Measurements from ENCODE around the gene NT5DC4. TPM values are rescaled to one million over a fixed set of nuclear protein-coding genes. Genes with fewer than 3 reads are reported as not detected.

Gene NT5DC4
- total RNA-seq (under 1 TPM in 1 of 2 donors, not detected in 1; 0.10 TPM), polyA plus RNA-seq (ENCODE audit: insufficient read length in 2 of 2) (not detected)
- long read RNA-seq, donor 1: 0 reads
- long read RNA-seq, donor 2: 0 reads
- long read RNA-seq, donor 3: 0 reads
- long read RNA-seq, donor 4: 0 reads

DNA sequence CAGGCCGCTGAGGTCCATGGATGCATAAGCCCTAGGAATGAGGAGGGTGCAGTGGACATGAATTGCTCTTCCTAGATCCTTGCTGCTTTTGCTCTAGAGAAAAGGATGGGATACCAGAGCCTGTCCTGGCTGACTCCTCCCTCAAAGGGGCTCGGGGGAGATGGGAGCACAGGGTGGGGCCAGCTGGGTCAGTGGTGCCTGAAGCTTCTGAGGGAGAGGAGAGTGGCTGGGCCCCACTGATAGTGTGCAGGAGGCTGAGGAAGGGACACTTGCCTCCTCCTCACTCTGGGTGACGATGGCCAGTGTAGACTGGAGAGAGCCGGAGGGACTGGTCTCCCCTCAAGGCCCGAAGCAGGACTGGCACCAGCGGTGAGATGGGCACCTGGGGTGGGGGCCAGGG, at the start of gene NT5DC4:
TSS of gene NT5DC4 (plus strand) at position 236 of the 400 bp plus-strand sequence. CDS start at position 296, 60 bp downstream.
- no peak within 1 kb of the TSS for H3K27ac ChIP-seq (ENCODE audit: low read depth, low read length)
- no peak for DNase-seq (ENCODE audit: low read depth in 4 of 6, low spot score in 6 of 6)
- no peaks in the 10 kb centered on the region for H3K4me1 ChIP-seq (ENCODE audit: control insufficient read depth, insufficient read depth, low read length)
- no peaks in the 10 kb centered on the region for H3K36me3 ChIP-seq (ENCODE audit: control insufficient read depth, insufficient read depth, low read length)
- H3K4me3 ChIP-seq (ENCODE audit: low read depth, low read length): no peak within 1 kb of the TSS
- no peaks in the 10 kb centered on the region for H3K9me3 ChIP-seq (ENCODE audit: control insufficient read depth, insufficient read depth, low read length)
- WGBS (ENCODE audit: insufficient coverage): 79% methylated on average over 5 of the region's 6 CpGs
- H3K27me3 ChIP-seq (ENCODE audit: control insufficient read depth, insufficient read depth, low read length): no peaks in the 10 kb centered on the region

GRCh38 chr2:112671801-112672200, 49.0 kb upstream of the NT5DC4 start:
- no peak overlapping the region for H3K4me3 ChIP-seq (ENCODE audit: low read depth, low read length)
- DNase-seq (ENCODE audit: low read depth in 4 of 6, low spot score in 6 of 6): peak in 1 of 6 donors; percentile 87

DNA sequence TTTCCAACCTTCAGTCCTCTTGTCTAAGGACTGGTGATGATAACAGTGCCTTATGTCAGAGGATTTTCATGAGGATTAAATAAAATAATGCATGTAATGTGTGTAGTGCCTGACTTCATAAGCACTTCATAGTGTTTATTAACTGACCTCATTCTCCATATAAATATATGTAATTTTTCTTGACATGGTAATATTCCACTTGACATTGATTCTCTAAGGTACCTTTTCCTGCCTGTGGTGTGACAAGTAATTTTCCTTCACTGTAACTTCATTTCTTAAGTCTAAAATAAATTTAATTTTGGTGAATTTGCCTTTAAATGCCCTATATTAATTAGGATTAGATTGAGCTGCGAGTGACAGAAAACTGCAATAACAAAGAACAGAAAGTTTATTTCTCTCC, 47.8 kb upstream of the NT5DC4 start:
- no peaks in the 10 kb centered on the region for H3K36me3 ChIP-seq (ENCODE audit: control insufficient read depth, insufficient read depth, low read length)
- no peak overlapping the region for H3K4me3 ChIP-seq (ENCODE audit: low read depth, low read length)
- H3K27ac ChIP-seq (ENCODE audit: low read depth, low read length): no peak overlapping the region
- no peaks in the 10 kb centered on the region for H3K4me1 ChIP-seq (ENCODE audit: control insufficient read depth, insufficient read depth, low read length)
- WGBS (ENCODE audit: insufficient coverage): no CpG with 5 or more reads among the region's 1 CpG
- no peaks in the 10 kb centered on the region for H3K27me3 ChIP-seq (ENCODE audit: control insufficient read depth, insufficient read depth, low read length)
- no peaks in the 10 kb centered on the region for H3K9me3 ChIP-seq (ENCODE audit: control insufficient read depth, insufficient read depth, low read length)
- no peak for DNase-seq (ENCODE audit: low read depth in 4 of 6, low spot score in 6 of 6)

More at GRCh38 chr2:112671801-112672200, 49.0 kb upstream of the NT5DC4 start:
- Histone ChIP-seq H3K27me3 (ENCODE audit: control insufficient read depth, insufficient read depth, low read length) (no peaks in the 10 kb centered on the region), H3K27ac (ENCODE audit: low read depth, low read length) (no peak overlapping the region), H3K4me1 (ENCODE audit: control insufficient read depth, insufficient read depth, low read length) (no peaks in the 10 kb centered on the region), H3K36me3 (ENCODE audit: control insufficient read depth, insufficient read depth, low read length) (no peaks in the 10 kb centered on the region), H3K9me3 (ENCODE audit: control insufficient read depth, insufficient read depth, low read length) (no peaks in the 10 kb centered on the region)
- WGBS (ENCODE audit: insufficient coverage): no CpG with 5 or more reads among the region's 2 CpGs

DNA sequence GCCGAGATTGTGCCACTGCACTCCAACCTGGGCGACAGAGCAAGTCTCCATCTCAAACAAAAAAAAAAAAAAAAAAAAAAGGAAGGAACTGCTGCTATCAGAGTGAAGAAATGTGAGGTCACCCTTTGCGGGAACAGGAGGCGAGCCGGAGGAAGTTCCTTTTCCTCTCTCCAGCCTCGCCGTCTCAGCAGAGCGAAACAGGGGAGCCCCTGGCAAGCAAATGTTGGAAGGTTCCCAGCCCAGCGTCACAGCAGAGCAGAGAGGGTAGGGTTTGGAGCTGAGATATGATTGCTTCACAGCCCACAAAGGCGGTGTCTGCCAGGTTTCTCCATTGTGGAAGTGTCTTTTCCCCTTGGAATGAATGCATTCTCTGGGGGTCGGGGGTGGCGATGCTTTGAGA, 46.6 kb upstream of the NT5DC4 start:
- no peaks in the 10 kb centered on the region for H3K9me3 ChIP-seq (ENCODE audit: control insufficient read depth, insufficient read depth, low read length)
- H3K27ac ChIP-seq (ENCODE audit: low read depth, low read length): no peak overlapping the region
- no peak overlapping the region for H3K4me3 ChIP-seq (ENCODE audit: low read depth, low read length)
- H3K4me1 ChIP-seq (ENCODE audit: control insufficient read depth, insufficient read depth, low read length): peaks cover under 1% of the 10 kb centered on the region
- no peaks in the 10 kb centered on the region for H3K36me3 ChIP-seq (ENCODE audit: control insufficient read depth, insufficient read depth, low read length)
- 78% methylated on average over 2 of the region's 12 CpGs for WGBS (ENCODE audit: insufficient coverage)
- peak in 1 of 6 donors; percentile 51 for DNase-seq (ENCODE audit: low read depth in 4 of 6, low spot score in 6 of 6)
- no peaks in the 10 kb centered on the region for H3K27me3 ChIP-seq (ENCODE audit: control insufficient read depth, insufficient read depth, low read length)

DNA sequence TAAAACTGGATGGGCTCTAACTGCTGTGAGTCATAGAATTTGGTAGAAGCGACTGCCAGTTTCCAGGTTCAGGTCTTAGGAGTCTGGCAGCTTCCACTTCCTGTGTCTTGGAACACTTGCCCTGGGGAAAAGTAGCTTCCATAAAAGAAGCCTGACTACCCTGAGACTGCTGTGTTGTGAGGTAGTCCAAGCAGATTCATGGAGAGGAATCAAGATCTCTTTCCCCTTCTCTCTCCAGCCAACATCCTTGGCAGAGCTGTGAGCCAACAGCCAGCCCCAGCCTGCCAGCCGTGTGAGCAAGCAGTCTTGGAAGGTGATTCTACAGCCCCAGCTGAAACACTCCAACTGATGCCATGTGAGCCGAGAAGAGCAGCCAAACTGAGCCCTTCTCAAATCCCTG, 41.3 kb upstream of the NT5DC4 start:
- Histone ChIP-seq H3K9me3 (ENCODE audit: control insufficient read depth, insufficient read depth, low read length) (no peaks in the 10 kb centered on the region), H3K36me3 (ENCODE audit: control insufficient read depth, insufficient read depth, low read length) (no peaks in the 10 kb centered on the region), H3K27ac (ENCODE audit: low read depth, low read length) (no peak overlapping the region), H3K4me1 (ENCODE audit: control insufficient read depth, insufficient read depth, low read length) (peaks cover 10% of the 10 kb centered on the region), H3K4me3 (ENCODE audit: low read depth, low read length) (no peak overlapping the region), H3K27me3 (ENCODE audit: control insufficient read depth, insufficient read depth, low read length) (no peaks in the 10 kb centered on the region)
- WGBS (ENCODE audit: insufficient coverage): 50% methylated on average over 3 of the region's 3 CpGs
- peak in 2 of 6 donors; percentile 44 to 92 for DNase-seq (ENCODE audit: low read depth in 4 of 6, low spot score in 6 of 6)

DNA sequence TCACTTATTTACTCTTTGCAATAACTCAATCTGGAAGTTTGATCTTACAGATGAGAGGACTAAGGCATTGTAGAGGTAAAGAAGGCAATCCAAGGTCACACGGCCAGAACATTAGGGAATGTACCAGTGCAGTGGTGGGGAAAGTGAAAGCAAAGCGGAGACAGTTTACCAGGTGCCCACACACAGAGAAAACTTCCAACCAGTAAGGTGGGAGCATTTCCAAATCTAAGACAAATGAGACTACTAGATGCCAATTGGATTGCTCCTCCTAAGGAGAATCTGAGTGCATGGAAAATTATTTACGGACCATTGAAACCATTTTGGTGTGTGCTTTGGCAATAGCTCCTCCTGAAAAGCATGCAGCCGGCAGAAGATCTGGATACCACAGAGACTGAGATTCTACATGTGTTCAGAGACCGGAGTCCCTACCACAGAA, 40.1 kb upstream of the NT5DC4 start:
- H3K4me3 ChIP-seq (ENCODE audit: low read depth, low read length): no peak overlapping the region
- H3K4me1 ChIP-seq (ENCODE audit: control insufficient read depth, insufficient read depth, low read length): peaks cover 10% of the 10 kb centered on the region
- DNase-seq (ENCODE audit: low read depth in 4 of 6, low spot score in 6 of 6): peak in 2 of 6 donors; percentile 10 to 50
- H3K27ac ChIP-seq (ENCODE audit: low read depth, low read length): no peak overlapping the region
- no peaks in the 10 kb centered on the region for H3K27me3 ChIP-seq (ENCODE audit: control insufficient read depth, insufficient read depth, low read length)
- no peaks in the 10 kb centered on the region for H3K9me3 ChIP-seq (ENCODE audit: control insufficient read depth, insufficient read depth, low read length)
- no peaks in the 10 kb centered on the region for H3K36me3 ChIP-seq (ENCODE audit: control insufficient read depth, insufficient read depth, low read length)
- WGBS (ENCODE audit: insufficient coverage): 42% methylated on average over 3 of the region's 5 CpGs

DNA sequence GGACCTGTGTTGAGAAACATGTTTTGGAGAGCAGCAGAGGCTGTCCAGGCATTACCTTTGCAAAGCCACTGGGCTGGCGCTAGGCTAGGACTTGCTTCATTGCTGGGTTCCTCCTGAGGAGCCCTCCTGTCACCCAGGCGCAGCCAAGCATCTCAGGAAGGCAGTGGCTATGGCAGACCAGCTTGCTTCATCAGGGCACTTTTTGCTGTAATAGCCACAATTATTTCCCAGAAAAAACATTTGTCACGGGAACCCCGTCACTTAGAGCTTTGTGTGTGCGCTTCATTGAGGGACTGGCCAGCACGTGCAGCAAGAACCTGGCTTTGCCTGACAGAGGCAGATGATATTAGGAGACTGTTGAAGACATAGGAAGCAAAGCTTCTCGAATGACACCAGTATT, 38.7 kb upstream of the NT5DC4 start:
- Histone ChIP-seq H3K4me1 (ENCODE audit: control insufficient read depth, insufficient read depth, low read length) (peaks cover 10% of the 10 kb centered on the region), H3K9me3 (ENCODE audit: control insufficient read depth, insufficient read depth, low read length) (no peaks in the 10 kb centered on the region), H3K27ac (ENCODE audit: low read depth, low read length) (no peak overlapping the region), H3K4me3 (ENCODE audit: low read depth, low read length) (no peak overlapping the region), H3K27me3 (ENCODE audit: control insufficient read depth, insufficient read depth, low read length) (no peaks in the 10 kb centered on the region), H3K36me3 (ENCODE audit: control insufficient read depth, insufficient read depth, low read length) (no peaks in the 10 kb centered on the region)
- WGBS (ENCODE audit: insufficient coverage): 86% methylated on average over 6 of the region's 7 CpGs
- no peak for DNase-seq (ENCODE audit: low read depth in 4 of 6, low spot score in 6 of 6)

- 82% methylated on average over 9 of the region's 12 CpGs for WGBS (ENCODE audit: insufficient coverage)
- H3K27me3 ChIP-seq (ENCODE audit: control insufficient read depth, insufficient read depth, low read length): no peaks in the 10 kb centered on the region
- peaks cover 10% of the 10 kb centered on the region for H3K4me1 ChIP-seq (ENCODE audit: control insufficient read depth, insufficient read depth, low read length)
- H3K9me3 ChIP-seq (ENCODE audit: control insufficient read depth, insufficient read depth, low read length): no peaks in the 10 kb centered on the region
- no peak overlapping the region for H3K4me3 ChIP-seq (ENCODE audit: low read depth, low read length)
- H3K27ac ChIP-seq (ENCODE audit: low read depth, low read length): no peak overlapping the region
- DNase-seq (ENCODE audit: low read depth in 4 of 6, low spot score in 6 of 6): no peak
- no peaks in the 10 kb centered on the region for H3K36me3 ChIP-seq (ENCODE audit: control insufficient read depth, insufficient read depth, low read length)
These were observed 37.0 kb upstream of the NT5DC4 start for GRCh38 chr2:112683550-112684414.

DNA sequence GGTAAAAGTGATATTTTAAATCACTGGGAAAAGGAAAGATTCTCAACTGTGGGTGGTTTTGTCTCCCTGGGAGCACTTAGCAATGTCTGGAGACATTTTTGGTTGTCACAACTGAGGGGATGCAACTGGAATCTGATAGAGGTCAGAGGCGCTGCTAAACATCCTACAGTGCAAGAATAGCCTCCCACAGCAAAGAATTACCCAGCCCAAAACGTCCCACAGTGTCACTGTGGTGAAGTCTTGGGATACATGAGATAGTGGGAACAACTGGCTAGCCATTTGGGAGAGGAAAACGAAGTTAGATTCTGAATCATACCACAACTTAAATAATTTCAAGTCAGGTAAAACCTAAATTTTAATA, 36.4 kb upstream of the NT5DC4 start:
- DNase-seq (ENCODE audit: low read depth in 4 of 6, low spot score in 6 of 6): no peak
- peaks cover 8% of the 10 kb centered on the region for H3K4me1 ChIP-seq (ENCODE audit: control insufficient read depth, insufficient read depth, low read length)
- no peaks in the 10 kb centered on the region for H3K9me3 ChIP-seq (ENCODE audit: control insufficient read depth, insufficient read depth, low read length)
- no CpG with 5 or more reads among the region's 3 CpGs for WGBS (ENCODE audit: insufficient coverage)
- H3K27ac ChIP-seq (ENCODE audit: low read depth, low read length): no peak overlapping the region
- H3K4me3 ChIP-seq (ENCODE audit: low read depth, low read length): no peak overlapping the region
- no peaks in the 10 kb centered on the region for H3K36me3 ChIP-seq (ENCODE audit: control insufficient read depth, insufficient read depth, low read length)
- H3K27me3 ChIP-seq (ENCODE audit: control insufficient read depth, insufficient read depth, low read length): no peaks in the 10 kb centered on the region
